Stimulated activated CD4-positive, alpha-beta T cell treated with anti-CD3 and anti-CD28 coated beads, TNF-alpha, amount 100 ng/mL, for 1 hour (primary cell): ENCODE results near the gene RAB36.
A peak's percentile ranks its signal among the peaks of the same experiment; 100 is the strongest.

ENCODE experiments used
- DNase-seq, 3 donors: peaks; one replicate each; pipeline ENCODE4 v3.0.0-alpha.2; 2020; ENCODE audit warnings: low read depth in 3 of 3, low spot score in 1 of 3

The RAB36 gene

DNA sequence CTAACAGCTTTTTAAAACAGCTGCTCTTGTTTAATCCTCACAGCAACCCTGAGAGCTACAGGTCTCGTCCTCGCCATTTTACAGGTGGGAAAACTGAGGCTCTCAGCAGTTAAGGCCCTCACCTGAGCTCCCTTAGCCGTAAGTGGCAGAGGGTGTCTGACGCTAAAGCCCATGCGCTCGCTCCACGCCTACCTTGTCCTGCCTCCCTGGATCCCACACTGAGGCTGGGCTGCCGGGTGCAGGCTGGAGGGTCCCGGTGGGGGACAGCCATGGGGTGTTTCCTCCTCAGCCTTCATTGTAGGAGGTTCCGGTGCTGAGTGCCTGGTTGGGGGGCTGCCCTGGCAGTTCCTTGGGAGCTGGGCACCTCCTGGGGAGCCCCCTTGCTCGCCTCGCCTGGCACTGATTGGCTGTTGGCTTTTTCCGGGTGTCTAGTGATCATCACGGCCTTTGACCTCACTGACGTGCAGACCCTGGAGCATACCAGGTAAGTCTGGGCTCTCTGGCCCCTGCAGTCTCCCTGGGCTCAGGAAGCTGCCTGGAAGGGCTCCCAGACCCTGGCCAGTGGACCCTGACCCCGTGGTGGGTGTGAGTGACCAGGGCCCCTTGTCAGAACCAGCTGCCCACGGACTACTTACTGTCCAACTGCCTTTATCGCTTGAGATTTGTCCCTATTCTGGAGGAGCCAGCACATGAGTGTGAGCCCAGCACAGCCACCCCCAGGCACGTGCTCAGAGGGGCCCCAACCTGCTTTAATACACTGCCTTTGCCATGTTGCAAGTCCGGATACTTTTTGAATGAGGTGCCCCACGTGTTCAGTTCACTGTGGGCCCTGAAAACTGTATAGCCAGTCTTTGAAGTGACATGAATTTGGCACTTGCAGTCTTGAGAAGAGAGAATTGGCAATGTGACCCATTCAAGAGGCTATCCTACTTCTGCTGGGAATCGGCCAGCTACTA lies 12.6 kb downstream of the RAB36 start:
- DNase-seq, result no peak

DNA sequence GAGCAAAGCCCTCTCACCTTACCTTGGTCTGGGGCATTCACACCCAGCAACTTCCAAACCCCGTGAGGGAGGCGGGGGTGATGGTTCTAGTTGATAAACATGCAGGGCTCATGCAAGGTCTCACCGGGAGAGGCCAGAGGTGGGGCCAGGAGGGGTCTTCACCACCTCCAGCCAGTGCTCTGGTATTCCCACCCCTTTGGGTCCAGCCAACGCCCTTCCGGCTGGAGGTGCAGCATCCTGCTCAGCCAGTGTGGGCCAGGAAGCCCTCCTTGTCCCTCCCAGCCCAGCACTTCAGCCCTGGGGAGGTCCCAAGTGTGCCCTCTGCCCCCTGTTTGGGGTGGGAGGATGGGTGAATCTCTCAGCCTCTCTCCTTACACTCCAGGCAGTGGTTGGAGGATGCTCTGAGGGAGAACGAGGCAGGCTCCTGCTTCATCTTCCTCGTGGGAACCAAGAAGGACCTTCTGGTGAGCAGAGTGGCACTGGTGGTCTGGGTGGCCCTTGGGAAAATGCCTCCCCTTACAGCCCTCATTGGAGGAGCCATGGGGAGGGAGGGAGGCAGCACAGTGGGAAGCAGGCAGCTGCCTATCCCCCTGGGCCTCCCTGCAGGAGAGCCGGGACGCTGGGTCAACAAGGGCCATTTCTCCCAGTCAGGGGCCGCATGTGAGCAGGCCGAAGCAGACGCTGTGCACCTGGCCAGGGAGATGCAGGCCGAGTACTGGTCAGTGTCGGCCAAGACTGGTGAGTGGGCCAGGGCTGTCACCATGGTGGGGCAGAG lies 13.4 kb downstream of the RAB36 start:
- DNase-seq, result no peak

DNA sequence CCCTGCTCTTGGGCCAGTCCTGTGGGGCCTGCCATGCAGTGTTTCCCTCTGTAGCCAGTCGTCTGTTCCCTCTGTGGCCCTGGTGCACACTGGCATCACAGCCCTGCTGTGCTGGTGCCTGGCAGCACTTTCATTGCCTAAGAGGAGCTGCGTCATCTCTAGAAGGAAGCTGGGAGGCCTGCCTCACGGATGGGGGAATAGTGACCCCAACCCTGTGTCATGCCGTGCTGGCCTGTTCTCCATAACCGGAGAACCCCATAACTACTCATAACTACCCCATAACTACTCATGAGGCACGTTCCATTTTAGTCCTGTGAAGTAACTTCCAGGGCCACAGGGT lies 14.0 kb downstream of the RAB36 start:
- no peak for DNase-seq

DNA sequence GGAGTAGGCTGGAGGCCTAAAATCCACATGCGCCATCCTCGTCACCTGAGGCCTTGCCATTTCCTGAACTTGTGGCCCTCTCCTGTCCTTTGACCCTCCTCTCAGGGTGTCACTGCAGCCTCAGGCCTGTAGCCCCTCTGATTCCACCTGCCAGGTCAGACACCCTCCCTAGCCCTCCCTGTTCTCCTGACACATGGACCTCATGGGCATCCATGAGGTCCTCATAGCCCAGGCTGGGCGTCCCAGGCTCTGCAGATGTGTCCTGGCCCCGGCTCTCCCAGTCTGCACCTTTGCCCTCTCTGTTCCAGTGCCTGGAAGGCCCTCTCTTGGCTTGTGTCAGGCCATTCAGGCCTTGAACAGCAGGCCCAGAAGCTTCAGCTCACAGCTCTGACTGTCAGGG lies 15.8 kb downstream of the RAB36 start:
- no peak for DNase-seq

DNA sequence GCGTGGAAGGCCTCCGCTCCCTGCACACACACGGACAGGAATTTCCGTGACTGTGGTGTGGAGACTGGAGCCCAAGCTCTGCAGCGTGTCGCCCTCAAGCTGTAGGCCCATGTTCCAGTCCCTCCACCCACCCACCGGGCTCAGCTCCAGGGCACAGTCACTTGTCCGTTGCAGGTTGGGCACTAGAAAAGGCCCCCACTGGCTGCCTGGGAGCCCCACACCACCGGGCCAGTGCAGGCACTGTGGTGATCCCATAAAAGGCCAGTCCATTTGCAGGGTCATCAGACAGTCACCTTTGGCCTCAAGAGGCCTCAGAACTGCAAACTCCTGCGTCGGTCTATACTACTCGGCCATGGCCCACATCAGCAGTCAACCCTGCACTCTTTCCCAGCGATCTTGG lies 16.3 kb downstream of the RAB36 start:
- DNase-seq, result no peak

DNA sequence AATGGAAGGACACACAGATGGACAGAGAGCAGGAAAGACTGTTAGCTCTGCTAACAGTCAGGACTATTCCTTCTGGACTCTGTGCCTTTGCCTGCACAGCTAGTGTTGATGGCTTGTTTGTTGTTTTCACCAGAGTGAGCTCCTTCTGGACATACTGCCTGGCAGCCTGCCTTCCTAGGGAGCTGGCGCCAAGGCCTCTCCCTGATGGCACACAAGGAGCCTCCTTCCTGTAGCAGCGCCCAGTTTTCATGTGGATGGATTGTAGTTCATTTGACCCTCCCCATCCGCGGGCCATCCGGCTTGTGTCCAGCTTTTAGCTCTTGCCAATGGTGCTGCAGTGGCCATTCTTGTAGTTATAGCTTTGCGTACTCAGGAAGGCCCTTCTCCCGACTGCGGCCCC lies 18.4 kb downstream of the RAB36 start:
- DNase-seq, result no peak

DNA sequence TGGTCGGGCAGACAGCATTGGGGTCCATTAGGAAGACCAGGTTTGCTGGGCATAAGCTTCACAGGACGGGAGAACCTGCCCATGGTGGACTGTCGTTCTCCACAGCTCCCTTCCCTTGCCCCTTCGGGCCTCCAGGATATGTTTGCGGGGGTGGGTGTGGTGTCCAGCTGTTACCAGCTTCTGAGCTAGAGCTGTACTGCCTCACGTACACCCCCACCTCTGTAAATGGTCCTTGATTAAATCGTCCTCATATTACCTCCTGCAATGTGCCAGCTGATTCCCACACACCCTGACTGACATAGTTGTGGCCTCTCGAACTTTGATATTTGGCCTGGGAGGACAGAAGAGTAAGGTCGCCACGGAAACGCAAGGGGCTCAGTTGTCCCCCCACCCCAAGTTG lies 18.8 kb downstream of the RAB36 start:
- no peak for DNase-seq

DNA sequence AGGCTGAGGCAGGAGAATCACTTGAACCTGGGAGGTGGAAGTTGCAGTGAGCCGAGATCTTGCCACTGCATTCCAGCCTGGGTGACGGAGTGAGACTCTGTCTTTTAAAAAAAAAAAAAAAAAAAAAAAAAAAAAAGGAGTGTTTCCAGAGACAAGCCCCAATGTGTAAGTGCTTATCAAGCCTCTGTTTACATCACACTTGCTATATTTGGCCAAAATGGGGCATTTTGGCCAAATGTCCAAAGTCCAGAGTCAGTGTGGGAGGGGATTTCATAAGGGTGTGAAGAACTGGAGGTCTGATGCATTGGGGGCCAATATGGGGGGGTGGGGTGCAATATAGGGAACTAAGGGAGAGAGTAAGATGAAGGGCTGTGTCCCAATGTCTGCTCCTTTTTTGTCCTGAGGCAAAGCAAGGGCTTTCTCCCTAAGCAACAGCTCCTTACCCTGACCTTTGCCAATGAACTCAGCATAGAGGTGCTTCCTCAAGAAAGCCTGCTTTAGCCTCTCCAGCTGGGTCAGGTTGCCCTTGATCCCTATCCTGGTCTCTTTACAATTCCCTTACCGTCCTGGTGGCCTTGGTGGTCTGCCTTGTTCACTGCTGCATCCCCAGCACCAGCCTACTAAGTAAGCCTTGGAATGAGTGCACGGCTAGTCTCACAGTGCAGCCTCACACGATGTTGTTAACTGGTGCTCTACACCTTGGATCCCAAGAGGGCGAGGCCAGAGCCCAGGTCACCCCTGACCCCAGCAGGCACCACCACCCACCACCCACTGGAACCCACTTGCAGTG lies 21.0 kb downstream of the RAB36 start:
- no peak for DNase-seq

DNA sequence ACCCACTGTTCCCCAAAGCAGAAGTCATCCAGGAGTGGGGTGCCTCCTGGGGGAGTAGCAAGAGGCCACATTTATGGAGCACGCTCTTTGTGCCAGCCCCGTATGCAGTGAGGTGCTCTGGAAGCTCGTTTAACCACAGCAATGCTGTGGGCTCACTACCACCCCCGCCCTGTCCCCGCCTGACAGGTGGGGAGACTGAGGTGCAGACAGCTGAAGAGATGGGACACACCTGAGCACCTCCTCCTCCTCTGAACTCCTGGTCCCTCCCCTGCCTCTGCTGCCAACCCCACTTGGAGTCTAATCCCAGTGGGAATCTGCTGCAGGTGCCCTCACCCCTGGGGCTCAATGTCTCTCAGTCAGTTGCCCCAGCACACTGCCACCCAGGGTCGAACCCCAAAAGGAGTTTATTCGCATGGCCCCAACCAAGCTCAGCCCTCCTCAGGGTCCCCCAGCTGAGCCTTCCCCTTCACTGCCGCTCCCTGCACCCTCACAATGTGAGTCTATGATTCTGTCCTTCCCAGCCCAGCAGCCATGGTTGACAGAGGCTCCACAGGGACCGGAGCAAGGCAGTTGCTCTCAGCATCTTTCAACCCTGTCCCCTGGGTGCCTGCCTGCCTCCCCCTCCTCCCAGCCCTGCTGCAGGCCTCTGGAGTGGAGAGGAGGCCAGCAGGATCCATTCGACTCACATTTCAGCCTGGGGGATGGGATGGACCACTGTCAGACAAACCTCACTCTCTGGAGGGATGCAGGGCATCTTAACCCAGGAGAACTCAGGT lies 21.8 kb downstream of the RAB36 start:
- DNase-seq, result no peak

DNA sequence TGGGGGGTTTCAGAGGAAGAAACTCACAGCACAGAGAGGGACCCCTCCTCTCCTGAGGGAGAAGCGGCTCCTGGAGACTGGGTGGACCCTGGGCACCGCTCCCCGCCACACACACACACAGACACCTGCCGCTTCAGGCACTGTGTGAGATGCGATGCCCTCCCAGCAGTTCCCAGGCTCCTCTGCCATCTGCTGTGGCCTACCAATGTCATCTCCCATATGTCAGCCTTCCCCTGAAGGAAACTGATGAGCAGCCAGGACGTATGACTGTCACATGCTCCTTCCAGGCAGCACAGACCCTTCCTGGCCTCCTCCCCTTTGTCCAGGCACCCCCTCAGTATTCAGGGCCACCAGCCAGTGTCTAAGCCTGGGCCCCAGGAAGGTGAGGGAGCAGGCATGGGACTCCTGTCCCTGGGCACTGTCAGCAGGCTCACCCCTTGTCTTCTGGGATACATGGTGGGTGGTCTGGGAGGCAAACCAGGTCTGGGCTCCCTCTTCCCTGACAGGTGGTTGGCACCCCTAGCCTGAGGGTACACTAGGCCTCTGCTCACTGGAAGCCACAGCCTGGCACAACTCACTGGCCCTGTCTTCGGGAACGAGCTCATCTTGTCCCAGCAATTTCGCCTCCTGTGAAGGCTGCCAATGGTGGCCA lies 23.2 kb downstream of the RAB36 start:
- no peak for DNase-seq

DNA sequence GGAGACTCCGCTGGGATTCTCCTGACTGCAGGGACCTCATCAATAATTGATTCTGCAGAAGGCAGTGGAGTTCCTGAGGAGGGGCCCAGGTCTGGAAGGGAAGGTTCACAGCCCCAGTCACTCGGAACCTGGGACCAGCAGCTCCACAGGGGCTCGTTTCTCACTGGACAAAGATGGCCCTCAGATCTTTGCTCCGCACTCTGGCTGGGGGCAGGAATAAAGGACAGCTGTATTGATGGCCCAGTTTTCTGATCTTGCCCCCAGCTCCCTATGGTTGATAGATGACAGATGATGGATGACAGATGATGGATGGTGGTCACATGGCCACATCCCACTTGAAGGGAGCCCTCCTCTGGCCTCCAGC lies 23.7 kb downstream of the RAB36 start:
- no peak for DNase-seq

DNA sequence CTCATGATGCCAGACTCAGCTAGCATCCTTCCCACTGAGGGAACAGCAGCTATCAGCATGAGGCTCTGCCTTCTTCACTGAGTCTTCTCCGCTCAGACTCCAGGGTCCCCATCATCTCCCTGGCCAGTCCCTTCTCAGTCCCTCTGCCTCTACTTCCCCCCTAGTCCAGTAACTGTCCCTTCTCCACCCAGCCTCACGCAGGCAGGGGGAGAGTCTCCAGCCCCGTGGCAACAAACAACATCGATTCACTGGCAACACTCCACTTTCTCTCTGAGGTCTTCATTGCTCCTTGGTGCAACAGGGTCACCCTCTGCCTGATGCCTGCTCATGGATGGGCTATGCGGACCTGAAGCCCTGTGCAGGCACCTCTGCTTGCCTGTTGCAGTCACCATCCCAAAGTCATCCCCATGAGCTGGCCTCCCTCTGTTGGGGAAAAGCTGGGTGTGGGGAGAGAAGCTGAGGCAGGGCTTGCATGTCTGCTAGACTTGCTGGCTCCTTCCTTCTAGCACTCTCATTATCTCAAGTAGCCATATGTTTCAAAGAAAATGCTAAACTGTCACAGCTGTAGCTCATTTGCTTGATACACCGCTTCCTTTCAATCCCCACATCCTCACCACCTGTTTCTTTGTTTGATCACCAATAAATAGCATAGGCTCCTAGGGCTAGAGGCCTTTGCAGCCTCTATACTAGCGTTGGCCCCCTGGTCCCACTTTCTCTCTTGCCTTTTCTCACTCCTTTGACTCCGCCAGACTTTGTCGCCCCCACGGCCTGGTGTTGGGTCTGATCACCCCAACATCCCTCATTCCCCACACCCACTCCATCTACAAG lies 30.8 kb downstream of the RAB36 start:
- no peak for DNase-seq

DNA sequence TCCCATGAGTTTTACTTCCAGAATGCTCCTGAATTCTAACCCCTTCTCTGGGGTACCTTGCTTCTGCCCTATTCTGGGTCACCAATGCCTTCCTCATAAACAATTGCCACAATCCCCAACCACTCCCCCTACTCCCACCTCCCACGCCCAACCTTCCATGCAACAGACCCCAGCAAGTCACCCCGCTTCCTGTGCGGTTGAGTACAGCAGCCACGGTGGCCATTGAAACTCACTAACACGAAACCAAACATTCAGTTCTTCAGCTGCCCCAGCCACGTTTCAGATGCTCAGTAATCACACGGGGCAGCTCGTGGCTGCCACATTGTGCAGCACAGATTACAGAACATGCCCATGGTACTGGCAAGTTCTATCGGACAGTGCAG lies 31.4 kb downstream of the RAB36 start:
- DNase-seq, result no peak

DNA sequence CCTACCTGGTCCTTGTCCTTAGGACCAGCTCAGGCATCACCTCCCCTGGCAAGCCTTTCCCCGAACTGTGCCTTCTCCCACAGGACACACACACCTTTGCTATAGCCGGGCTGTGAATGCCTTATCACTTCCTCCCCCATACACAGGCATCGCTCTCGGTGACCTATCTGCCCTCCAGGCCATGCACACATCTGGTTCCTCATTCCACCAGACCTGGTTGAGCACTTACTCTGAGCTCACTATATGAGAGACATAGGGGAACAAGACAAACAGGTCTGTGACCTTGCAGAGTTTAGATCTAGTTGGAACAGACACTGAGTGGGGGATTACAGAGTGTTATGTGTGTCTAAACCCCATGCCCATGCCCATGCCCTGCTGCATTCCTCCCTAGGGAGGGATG lies 31.9 kb downstream of the RAB36 start:
- no peak for DNase-seq

DNA sequence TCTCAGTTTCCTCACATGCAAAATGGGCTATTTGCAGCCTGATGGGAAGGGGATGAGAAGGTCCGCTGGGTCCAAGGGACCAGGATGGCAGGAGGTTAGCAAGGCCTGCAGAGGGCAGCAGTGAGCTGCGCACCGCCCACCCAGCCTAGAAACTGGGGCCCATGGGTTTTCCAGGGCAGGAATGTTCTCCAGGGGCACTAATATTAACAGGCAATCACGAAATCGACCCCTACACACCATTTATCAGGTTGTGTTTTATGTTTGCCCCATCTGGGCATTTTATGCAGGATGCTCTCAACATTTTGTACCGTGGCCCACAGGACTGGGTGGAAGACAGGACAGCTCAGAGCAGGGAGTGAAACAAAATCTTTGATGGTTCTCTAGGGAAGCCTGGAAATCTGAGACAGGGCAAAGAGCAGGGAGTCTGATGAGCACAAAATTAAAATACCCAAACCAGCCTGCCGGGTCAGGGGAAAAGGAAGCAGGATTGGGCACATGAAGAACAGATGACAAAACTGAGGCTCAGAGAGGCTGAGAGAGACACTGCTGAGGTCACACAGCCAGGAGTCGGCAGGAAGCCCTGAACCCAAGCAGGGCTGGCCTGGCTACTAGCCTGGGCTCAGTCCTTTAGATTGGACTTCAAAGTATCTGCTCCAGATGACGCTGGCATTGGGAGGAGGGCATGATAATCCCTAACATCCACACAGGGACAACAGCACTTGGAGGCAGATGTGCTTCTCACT lies 33.4 kb downstream of the RAB36 start:
- peak in 1 of 3 donors; percentile 67 for DNase-seq

DNA sequence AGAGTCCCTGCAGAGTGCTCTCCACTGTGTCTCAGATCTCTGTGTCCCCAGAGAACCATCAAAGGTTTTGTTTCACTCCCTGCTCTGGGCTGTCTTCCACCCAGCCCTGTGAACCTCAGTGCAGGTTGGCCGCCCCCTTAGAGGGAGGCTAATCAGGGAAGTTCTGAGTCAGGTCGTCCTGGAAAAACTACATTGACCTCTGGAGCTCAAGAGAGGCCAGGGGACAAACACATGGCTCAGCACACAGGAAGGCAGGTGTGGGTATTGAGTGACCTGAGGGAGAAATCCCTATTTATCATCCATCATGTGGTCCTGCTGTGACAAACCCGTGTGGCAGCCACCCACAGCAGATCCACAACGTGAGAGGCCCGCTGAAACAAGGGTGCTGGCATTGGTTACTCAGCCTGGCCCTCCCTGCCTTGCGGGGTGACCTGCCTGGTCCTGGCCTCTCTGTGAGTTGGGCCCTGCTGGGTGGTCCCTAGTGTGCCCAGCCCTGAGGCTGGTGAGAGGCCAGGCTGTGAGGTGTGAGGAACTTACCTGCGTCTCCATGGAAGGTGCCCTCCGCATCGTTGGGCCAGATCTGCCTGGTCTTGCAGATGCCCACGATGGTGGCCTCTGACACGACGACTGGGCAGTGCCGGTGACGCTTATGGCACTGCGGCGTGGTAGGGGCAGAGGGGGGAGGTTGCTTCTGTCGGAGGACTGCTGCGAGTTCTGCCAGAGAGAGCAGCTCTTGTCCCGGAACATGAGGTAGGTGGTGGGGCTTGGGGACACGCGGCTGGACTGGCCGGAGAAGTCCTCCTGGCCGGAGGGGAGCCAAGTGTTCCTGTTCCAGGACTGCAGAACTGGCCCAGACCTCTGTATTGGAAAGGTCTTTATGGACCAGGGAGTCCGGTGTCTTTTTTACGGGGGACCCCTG lies 34.4 kb downstream of the RAB36 start:
- DNase-seq, result no peak

DNA sequence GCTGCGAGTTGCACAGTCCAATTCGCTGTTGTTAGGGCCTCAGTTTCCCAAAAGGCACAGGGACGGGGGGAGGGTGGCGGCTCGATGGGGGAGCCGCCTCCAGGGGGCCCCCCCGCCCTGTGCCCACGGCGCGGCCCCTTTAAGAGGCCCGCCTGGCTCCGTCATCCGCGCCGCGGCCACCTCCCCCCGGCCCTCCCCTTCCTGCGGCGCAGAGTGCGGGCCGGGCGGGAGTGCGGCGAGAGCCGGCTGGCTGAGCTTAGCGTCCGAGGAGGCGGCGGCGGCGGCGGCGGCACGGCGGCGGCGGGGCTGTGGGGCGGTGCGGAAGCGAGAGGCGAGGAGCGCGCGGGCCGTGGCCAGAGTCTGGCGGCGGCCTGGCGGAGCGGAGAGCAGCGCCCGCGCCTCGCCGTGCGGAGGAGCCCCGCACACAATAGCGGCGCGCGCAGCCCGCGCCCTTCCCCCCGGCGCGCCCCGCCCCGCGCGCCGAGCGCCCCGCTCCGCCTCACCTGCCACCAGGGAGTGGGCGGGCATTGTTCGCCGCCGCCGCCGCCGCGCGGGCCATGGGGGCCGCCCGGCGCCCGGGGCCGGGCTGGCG lies 35.1 kb downstream of the RAB36 start, which contains the start of gene BCR:
Gene BCR (plus strand): TSS at position 209 of the 592 bp plus-strand sequence. CDS start 452 bp downstream, outside the sequence.
- peak in 1 of 3 donors; percentile 47 for DNase-seq
